ENCODE data around the gene OR2C3. TPM values are rescaled to one million over a fixed set of nuclear protein-coding genes. Genes with fewer than 3 reads are reported as not detected.
"Not testable (repeated sequence)": the region's sequence is repeated elsewhere in the genome, so short reads cannot be mapped to it uniquely, and the experiment has no call there.

OR2C3 gene
- total and polyA plus RNA-seq, 4 donors: under 0.01 to 0.03 TPM; not detected in 2

GRCh38 chr1:247482747-247483146 is 53.5 kb downstream of the OR2C3 start:
- H3K36me3 ChIP-seq (ENCODE audit: control insufficient read depth in 4 of 4, insufficient read depth in 4 of 4, low read length in 4 of 4): no peaks in the 10 kb centered on the region
- H3K27ac ChIP-seq (ENCODE audit: low read depth in 1 of 2, low read length in 1 of 2): no peak overlapping the region
- peaks cover 0 to 2% (median 0%) of the 10 kb centered on the region in 4 donors for H3K9me3 ChIP-seq (ENCODE audit: control insufficient read depth in 4 of 4, insufficient read depth in 3 of 4, low read length in 3 of 4)
- TF ChIP-seq, protein P1, sequence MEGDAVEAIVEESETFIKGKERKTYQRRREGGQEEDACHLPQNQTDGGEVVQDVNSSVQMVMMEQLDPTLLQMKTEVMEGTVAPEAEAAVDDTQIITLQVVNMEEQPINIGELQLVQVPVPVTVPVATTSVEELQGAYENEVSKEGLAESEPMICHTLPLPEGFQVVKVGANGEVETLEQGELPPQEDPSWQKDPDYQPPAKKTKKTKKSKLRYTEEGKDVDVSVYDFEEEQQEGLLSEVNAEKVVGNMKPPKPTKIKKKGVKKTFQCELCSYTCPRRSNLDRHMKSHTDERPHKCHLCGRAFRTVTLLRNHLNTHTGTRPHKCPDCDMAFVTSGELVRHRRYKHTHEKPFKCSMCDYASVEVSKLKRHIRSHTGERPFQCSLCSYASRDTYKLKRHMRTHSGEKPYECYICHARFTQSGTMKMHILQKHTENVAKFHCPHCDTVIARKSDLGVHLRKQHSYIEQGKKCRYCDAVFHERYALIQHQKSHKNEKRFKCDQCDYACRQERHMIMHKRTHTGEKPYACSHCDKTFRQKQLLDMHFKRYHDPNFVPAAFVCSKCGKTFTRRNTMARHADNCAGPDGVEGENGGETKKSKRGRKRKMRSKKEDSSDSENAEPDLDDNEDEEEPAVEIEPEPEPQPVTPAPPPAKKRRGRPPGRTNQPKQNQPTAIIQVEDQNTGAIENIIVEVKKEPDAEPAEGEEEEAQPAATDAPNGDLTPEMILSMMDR (IDR thresholded peaks at IDR 0.05; ENCODE audit: control extremely low read depth, extremely low read depth): no peak
- no peak for ATAC-seq (ENCODE audit: insufficient read depth, low FRiP score)
- H3K9ac ChIP-seq (ENCODE audit: insufficient read depth in 1 of 2, low read length in 2 of 2): no peak overlapping the region
- WGBS, 2 donors: 81 to 89% methylated on average over 1 of the region's 1 CpG
- no peaks in the 10 kb centered on the region for H3K4me1 ChIP-seq (ENCODE audit: control insufficient read depth in 5 of 5, insufficient read depth in 5 of 5, low read length in 5 of 5)
- H3K27me3 ChIP-seq (ENCODE audit: control insufficient read depth in 3 of 3, insufficient read depth in 3 of 3, low read length in 2 of 3): peaks cover 0 to 14% (median 0%) of the 10 kb centered on the region in 3 donors
- H3K4me3 ChIP-seq: no peak overlapping the region
- DNase-seq: no peak

GRCh38 chr1:247476328-247477058 is 59.7 kb downstream of the OR2C3 start:
- not testable (repeated sequence) for H3K4me3 ChIP-seq; H3K9ac ChIP-seq (ENCODE audit: insufficient read depth in 1 of 2, low read length in 2 of 2); H3K27ac ChIP-seq (ENCODE audit: low read depth in 1 of 2, low read length in 1 of 2); H3K36me3 ChIP-seq (ENCODE audit: control insufficient read depth in 4 of 4, insufficient read depth in 4 of 4, low read length in 4 of 4); DNase-seq; H3K4me1 ChIP-seq (ENCODE audit: control insufficient read depth in 5 of 5, insufficient read depth in 5 of 5, low read length in 5 of 5); H3K27me3 ChIP-seq (ENCODE audit: control insufficient read depth in 3 of 3, insufficient read depth in 3 of 3, low read length in 2 of 3); H3K9me3 ChIP-seq (ENCODE audit: control insufficient read depth in 4 of 4, insufficient read depth in 3 of 4, low read length in 3 of 4); ATAC-seq (ENCODE audit: insufficient read depth, low FRiP score)
- WGBS, 2 donors: 76 to 84% methylated on average over 6 of the region's 6 CpGs

DNA sequence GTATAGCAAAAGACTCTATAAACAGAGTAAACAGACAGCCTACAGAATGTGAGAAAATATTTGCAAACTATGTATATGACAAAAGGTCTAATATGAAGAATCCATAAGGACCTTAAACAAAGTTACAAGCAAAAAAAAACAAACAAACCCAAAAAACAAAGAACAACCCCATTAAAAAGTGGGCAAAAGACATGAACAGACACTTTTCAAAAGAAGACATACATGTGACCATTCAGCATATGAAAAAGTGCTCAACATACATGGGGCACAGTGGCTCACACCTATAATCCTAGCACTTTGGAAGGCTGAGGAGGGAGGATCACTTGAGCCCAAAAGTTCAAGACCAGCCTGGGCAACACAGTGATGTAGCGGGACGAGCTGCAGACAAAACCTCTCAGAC is 60.4 kb downstream of the OR2C3 start:
- TF ChIP-seq, protein P1 (IDR thresholded peaks at IDR 0.05; ENCODE audit: control extremely low read depth, extremely low read depth): no peak
- no peak overlapping the region for H3K9ac ChIP-seq (ENCODE audit: insufficient read depth in 1 of 2, low read length in 2 of 2)
- DNase-seq (no peak), ATAC-seq (ENCODE audit: insufficient read depth, low FRiP score) (no peak)
- H3K27ac ChIP-seq (ENCODE audit: low read depth in 1 of 2, low read length in 1 of 2): no peak overlapping the region
- no peaks in the 10 kb centered on the region for H3K27me3 ChIP-seq (ENCODE audit: control insufficient read depth in 3 of 3, insufficient read depth in 3 of 3, low read length in 2 of 3)
- 92 to 93% methylated on average over 2 of the region's 2 CpGs for WGBS, 2 donors
- no peaks in the 10 kb centered on the region for H3K4me1 ChIP-seq (ENCODE audit: control insufficient read depth in 5 of 5, insufficient read depth in 5 of 5, low read length in 5 of 5)
- H3K4me3 ChIP-seq: no peak overlapping the region
- H3K36me3 ChIP-seq (ENCODE audit: control insufficient read depth in 4 of 4, insufficient read depth in 4 of 4, low read length in 4 of 4): no peaks in the 10 kb centered on the region
- H3K9me3 ChIP-seq (ENCODE audit: control insufficient read depth in 4 of 4, insufficient read depth in 3 of 4, low read length in 3 of 4): peaks cover 0 to 7% (median 2%) of the 10 kb centered on the region in 4 donors

Other genes starting within 250 kb of the OR2C3 start
- 10 to 100 TPM; 21.9 to 43.4 TPM for gene ZNF496, start 204.6 kb downstream of the OR2C3 start, total RNA-seq
- gene ZNF496, start 204.6 kb downstream of the OR2C3 start, polyA plus RNA-seq: 1 to 10 TPM; 8.2 to 9.2 TPM
- gene NLRP3, start 120.3 kb downstream of the OR2C3 start, total RNA-seq: 1 to 10 TPM; 4.6 to 6.7 TPM
- 10 to 100 TPM in 1 of 2 donors, 1 to 10 TPM in 1; 1.3 to 27.9 TPM for gene NLRP3, start 120.3 kb downstream of the OR2C3 start, polyA plus RNA-seq
- gene OR2B11, start 78.3 kb downstream of the OR2C3 start, total RNA-seq: not detected
- under 1 TPM in 1 of 2 donors, not detected in 1; 0.07 TPM for gene OR2B11, start 78.3 kb downstream of the OR2C3 start, polyA plus RNA-seq
- 1 to 10 TPM in 1 of 2 donors, under 1 TPM in 1; 0.40 to 1.4 TPM for gene GCSAML, start 12.7 kb upstream of the OR2C3 start, total RNA-seq
- under 1 TPM; 0.06 to 0.18 TPM for gene GCSAML, start 12.7 kb upstream of the OR2C3 start, polyA plus RNA-seq
- gene OR2G2, start 51.9 kb upstream of the OR2C3 start, total RNA-seq: not detected
- gene OR2G2, start 51.9 kb upstream of the OR2C3 start, polyA plus RNA-seq: not detected
- not detected for gene OR2G3, start 69.1 kb upstream of the OR2C3 start, total RNA-seq
- gene OR2G3, start 69.1 kb upstream of the OR2C3 start, polyA plus RNA-seq: not detected
- gene OR13G1, start 143.3 kb upstream of the OR2C3 start, total RNA-seq: not detected
- gene OR13G1, start 143.3 kb upstream of the OR2C3 start, polyA plus RNA-seq: not detected
- gene OR6F1, start 180.2 kb upstream of the OR2C3 start, total RNA-seq: not detected
- gene OR6F1, start 180.2 kb upstream of the OR2C3 start, polyA plus RNA-seq: not detected
- not detected for gene OR14K1, start 202.2 kb upstream of the OR2C3 start, total RNA-seq
- gene OR14K1, start 202.2 kb upstream of the OR2C3 start, polyA plus RNA-seq: not detected
- gene OR14A2, start 211.7 kb upstream of the OR2C3 start, total RNA-seq: not detected
- gene OR14A2, start 211.7 kb upstream of the OR2C3 start, polyA plus RNA-seq: not detected
- gene OR1C1, start 224.1 kb upstream of the OR2C3 start, total RNA-seq: not detected
- gene OR1C1, start 224.1 kb upstream of the OR2C3 start, polyA plus RNA-seq: not detected

Measured in lung (tissue), 12 donors.